CD4-positive, alpha-beta T cell treated with Interleukin-15 for 4 hours (primary cell): ENCODE measurements around the gene APOL1.

Experiments
- DNase-seq: peaks from one replicate; pipeline ENCODE4 v3.0.0-alpha.2; 2020; ENCODE audit warnings: low spot score

The APOL1 gene

DNA sequence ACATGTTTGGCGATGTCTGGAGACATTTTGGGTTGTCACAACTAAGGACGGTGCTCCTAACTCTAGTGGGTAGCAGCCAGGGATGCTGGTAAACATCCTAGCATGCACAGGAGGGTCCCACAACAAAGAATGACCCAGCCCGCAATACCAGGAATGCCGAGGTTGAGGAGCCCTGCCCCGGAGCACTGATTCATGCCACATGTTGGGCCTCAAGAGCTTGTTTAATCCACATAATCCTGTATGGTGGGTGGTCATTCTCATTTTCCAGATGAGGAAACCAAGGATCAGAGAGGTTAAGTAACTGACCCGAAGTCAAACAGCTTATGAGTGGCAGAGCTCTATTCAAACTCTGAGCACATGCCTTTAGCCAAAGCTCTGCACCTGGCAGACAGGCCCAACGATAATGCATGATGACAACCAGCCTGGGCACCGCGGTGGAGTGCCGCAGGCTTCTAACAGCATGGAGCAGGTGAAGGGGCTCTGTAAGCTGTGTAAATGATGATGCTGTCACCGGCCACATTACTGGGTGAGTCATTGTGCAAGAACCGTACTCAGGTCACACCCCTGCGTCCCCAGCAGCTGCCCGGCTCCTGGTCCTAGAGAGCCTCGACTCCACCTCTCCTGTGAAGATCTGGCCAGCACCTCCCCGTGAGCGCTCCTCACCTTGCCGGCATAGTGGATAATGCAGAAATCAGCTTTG, 58.6 kb downstream of the APOL1 start:
- no peak for DNase-seq

DNA sequence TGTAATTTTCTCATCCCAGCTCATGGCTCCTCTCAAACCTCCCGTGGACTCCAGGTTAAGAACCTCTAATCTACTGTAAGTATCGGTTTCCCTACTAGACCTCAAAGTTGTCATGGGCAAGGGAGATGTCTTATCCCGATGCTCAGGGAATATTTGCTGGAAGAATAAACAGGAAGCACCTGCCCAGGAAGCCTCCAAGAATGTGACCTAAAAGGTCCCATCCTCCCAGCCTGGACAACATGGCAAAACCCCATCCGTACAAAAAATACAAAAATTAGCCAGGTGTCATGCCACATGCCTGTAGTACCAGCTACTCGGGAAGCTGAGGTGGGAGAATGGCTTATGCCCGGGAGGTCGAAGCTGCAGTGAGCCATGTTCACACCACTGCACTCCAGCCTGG, 62.4 kb downstream of the APOL1 start:
- no peak for DNase-seq

GRCh38 chr22:36316419-36316818, 63.5 kb downstream of the APOL1 start:
- DNase-seq, result no peak
